Retina (tissue), 1 donor: ENCODE results near the gene NCKAP5.
"Not testable (repeated sequence)": the region's sequence is repeated elsewhere in the genome, so short reads cannot be mapped to it uniquely, and the experiment has no call there.

Experiments used
- DNase-seq: peaks from one replicate; pipeline ENCODE4 v3.0.0-alpha.2; 2016

Gene NCKAP5

GRCh38 chr2:133521146-133521745 lies 47.0 kb downstream of the NCKAP5 start:
- no peak for DNase-seq

- not testable (repeated sequence) for DNase-seq
These were observed 48.6 kb downstream of the NCKAP5 start for GRCh38 chr2:133519677-133520076.

- DNase-seq = no peak
These were observed 49.4 kb downstream of the NCKAP5 start for GRCh38 chr2:133518700-133519344.

GRCh38 chr2:133517876-133518275 lies 50.4 kb downstream of the NCKAP5 start:
- no peak for DNase-seq

DNA sequence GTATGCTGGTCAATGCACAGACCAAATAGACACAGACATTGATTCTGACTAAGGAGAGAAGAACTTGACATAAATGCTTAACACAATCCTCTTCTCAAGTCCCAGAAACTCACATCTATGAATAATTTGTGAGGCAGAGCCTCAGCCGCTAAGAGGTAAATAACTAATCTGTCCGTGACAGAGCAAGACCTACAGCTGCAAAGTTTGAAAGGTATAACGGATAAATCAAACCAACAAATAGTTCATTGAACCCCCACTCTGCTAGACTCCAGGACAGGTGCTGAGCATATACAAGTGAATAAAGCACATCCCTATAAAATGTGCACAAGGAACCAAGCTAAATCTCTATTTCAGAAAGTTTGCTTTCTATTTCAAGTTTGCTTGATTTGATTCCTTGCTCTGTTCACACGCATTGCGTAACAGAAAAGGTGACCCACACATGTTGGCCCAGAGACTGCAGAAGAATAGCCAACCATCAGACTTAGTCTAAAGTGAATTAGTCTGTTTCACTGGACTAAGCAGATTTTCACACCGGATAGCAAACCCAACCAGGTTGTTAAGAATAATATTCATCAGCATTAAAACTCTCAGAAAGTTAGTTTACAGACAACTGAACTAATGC lies 51.7 kb downstream of the NCKAP5 start:
- no peak for DNase-seq

- no peak for DNase-seq
These were observed 53.0 kb downstream of the NCKAP5 start for GRCh38 chr2:133515271-133515670.

DNA sequence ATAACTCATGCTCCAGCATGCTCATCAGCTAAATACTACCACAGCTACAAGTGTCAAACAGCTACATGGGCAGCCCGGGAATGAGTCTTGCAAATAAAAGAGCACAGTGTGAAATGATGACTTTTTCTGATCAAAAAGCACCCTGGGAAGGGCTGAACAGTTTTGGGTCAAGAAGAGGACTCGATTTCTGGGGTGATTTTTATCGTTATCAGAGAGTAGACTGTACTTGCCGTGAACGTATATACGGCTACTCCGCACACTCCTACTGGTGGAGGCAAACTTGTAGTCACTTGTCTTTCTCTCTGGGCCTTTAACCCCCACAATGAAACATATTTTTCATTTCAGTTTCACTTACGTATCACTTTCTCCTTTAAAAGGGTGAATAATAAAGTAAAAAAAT lies 54.4 kb downstream of the NCKAP5 start:
- DNase-seq = no peak

DNA sequence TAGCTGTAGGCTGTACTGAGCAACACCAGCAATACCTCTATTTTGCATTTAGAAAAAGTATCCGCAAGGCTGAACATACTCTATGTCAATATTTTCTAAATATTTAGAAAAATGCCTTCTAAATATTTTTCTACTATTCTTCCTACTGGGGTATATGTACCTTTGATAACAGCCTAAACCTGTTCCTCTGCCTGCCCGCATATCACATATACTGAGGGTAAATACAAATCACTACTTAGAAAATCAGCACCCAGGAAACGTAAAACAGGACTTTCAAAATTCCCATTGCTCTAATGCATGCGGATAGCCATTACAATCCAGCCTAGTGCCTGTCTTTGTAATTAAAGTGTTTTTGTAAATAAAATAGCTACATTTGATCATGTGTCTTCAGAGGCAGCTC lies 56.1 kb downstream of the NCKAP5 start:
- DNase-seq = no peak

DNA sequence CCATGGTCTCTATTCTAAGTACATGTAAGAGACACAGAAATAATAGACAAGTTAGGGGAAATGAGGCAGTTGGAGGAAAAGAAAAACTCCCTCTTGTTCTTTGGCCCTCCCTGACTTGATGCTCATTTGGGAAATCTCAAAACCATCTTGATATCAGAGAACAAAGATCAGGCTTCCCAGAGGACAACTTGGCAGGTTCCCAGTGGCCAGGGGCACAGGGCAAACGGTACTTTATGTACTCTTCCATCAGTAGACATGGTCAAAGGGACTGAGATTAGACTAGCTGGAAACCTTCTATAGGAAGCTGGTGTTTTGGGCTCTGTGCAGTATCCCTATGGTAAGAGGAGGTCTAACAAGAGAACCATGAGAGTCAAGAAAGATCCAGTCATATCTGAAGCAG lies 56.6 kb downstream of the NCKAP5 start:
- DNase-seq = no peak

DNA sequence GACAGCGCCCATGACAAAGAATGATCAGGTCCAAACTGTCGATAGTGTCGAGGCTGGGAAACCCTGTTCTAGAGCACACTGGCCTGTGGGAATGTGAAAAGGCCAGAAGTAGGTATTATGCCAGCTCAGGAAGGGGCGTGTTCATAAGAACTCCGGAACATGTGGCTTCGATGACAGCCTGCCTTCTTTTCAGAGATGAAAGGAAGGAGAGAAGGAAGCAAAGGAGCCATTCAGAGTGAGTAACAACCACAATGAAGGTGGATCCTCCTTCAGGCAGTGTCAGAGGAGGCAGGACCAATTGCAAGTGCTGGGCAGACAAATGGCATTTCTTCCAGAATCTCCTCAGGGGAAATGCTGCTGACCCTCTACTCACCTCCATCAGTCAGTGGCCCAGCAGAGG lies 58.5 kb downstream of the NCKAP5 start:
- DNase-seq = no peak

DNA sequence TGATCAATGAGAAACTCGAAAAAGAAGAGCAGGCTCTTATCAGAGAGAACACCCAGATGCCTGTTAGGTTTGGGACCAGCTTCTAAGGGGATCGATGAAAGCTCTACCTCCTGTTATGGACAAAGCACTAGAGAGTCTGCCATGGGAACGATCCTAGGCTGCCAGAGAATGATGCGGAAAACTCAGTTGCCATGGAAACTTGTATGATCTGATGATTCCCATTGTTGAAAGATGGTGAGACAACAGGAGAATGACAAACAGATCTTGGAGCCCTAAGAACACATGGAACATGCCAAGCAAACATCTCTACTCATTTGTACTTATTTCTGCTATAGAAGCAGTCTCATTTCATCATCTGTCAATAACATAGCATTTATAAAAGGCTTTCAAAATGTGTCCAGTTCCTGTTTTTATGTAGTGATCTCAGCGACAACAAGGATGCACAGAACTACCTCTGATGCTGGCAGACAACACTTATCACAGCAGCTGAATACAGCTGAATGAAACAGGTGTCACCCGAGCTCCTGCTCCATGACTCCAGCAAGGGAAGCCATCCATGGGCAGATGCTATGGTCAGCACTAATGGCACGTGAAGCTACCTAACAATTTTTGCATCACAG lies 59.6 kb downstream of the NCKAP5 start:
- peak; percentile 50 for DNase-seq

DNA sequence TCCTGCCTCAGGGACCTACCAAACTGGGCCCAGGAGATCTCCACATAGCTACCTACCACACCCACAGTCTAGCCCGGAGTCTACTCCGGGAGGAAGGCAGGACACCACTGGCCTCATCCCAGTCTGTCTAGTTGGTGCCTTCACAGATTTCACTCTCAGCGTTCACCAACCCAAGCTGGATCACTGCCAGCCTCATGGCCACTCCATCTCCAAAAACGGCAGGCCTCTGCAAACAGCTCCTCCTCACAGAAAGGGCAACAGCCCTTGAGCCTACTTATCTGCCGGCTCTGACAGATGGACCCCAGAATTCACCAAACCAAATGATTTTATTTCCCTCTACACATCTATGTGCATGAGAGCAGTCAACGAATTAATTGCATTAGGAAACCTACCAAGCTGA lies 61.3 kb downstream of the NCKAP5 start:
- no peak for DNase-seq

GRCh38 chr2:133504566-133505505 lies 63.4 kb downstream of the NCKAP5 start:
- DNase-seq = no peak

GRCh38 chr2:133503927-133504326 lies 64.3 kb downstream of the NCKAP5 start:
- no peak for DNase-seq

DNA sequence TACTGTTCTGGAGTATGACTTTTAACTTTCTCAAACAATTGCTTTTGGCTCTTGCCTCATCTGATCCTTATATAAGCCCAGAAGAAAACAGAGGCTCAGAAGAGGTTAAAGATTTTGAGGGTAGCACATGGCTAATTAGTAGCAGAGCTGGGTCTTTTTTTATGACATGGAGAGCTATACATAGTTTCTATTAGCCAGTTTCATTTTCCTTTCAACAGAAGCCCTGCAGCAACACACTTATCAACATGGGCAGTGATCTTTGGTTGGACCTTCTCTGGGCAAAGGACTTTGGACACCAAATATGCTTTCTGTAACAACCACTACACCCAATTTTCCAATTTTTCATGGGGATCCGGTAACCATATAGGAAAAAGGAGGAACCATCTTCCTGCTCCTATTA lies 64.9 kb downstream of the NCKAP5 start:
- DNase-seq = no peak

- no peak for DNase-seq
These were observed 65.6 kb downstream of the NCKAP5 start for GRCh38 chr2:133502678-133503077.

DNA sequence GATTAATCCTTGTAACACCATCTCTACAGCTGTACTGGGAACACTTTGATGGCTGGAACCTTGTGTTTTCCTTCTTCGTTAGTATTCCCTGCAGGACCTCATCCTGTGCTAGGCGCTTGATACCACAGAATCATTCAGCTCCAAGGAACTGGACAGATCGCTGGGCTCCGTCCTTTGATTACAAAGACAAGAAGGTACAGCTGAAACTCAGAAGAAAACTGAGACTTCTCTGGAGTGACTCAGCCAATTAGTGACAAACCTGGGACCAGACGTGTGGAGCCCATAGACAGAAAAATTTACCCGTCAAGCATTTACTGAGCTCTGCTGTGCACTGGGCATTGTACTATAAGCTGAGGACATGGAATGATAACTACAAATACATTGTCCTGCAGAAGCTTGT lies 67.3 kb downstream of the NCKAP5 start:
- DNase-seq = no peak

DNA sequence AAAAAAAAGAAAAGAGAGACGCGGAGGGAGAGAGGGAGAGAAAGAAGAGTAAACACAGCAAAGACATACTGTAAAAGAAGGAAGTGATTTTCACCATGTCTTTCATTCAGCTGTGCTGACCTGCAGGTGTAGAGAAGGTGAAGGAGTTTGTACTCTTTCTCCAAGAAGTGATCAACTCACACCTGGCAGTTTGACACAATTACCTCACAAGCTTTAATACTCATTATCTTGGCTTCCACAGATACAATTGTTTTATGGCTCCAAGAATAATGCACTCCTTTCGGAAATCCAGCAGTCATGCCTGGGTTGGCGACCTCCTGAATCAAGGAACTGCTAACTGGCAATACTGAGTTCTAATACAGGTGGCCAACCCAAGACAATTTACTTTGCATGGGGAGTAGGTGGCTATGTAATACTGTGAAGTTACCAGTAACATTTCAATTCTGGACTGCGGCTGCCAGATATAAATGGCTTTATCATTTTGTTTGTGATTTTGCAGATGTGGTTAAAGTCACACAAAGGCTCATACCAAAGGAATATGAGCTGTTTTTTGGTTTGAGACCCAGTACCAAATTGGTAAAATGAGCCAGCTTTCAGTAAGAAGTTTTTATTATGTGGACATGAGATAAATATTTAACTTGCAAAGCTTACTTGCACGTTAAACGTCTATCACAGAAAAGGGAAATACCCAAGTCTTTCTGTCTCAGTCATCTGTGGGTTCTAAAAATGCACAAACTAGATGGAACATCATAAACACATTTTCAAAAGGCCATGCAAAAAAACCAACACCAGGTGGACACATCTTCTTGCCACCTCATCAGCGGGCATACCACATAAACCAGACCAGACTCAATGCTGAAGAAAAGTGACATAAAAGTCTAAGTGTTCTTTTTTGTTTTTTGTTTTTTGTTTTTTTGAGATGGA lies 69.3 kb downstream of the NCKAP5 start:
- DNase-seq = no peak

DNA sequence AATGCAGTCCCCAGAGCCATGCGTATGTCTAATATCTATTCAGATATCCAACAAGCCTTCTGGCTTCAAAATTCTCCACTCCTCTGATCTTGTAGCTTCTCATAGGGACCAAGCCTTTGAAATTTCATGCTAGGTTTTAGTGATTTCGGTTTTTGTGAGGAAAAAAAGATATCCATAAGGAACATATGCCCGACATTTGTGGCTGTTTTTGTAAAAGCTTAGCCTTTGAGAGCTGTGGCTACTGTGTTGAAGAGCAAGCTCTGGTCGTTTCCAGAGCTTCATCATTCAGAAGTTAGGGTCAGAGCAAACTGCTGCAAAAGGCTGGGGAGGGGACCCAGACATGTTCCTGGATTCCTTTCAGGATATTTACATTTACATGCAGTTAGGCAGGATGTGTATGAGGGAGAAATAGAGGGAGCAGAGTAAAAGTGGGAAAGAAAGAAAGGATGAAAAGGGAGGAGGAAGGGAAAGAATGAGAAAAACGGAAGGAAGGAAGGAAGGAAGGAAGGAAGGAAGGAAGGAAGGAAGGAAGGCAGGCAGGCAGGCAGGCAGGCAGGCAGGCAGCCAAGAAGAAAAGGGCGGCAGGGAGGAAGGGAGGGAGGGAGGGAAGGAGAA lies 70.2 kb downstream of the NCKAP5 start:
- no peak for DNase-seq

DNA sequence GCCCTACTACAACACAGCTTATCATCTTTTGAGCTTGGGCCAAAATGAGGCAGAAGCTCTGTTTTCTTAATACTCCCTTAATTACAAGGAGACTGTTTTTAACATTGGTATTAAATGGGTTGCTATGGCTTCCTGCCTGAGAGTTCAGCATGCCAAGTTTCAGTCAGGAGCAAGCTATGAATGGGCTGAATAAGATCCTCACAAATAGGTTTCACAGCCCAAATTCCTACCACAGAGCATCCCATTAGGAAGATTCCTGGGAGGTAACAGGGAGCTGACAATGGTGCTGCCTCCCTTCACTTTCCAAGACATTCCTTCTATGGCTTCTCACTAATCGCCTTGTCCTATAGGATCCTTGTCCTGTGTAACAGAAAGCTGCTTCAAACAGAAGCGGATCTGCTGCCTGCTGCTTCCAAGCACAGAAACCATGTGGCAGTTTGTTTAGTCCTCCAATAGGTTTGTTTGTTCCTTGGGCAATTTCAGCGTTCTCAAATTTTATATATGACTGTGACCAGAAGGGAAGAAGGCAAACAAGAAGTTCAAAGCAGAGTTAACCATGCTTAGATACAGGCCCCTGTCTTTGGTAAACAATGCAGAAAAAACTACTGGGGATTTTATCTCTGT lies 70.9 kb downstream of the NCKAP5 start:
- DNase-seq = peak; percentile 16
